OCI-LY1 (cell line): ENCODE measurements around the gene IDUA.
"Not testable (repeated sequence)": the region's sequence is repeated elsewhere in the genome, so short reads cannot be mapped to it uniquely, and the experiment has no call there.

ENCODE experiments used
- H2AFZ ChIP-seq: fragments of 200-600 bp; sonication (generic), shearing (Covaris generic); 2 replicates; pipeline ENCODE4 v1.6.0; 2014; ENCODE audit warnings: antibody characterized with exemption, mild to moderate bottlenecking, low read length
- H3F3A ChIP-seq: fragments of 200-600 bp; sonication (generic), shearing (Covaris generic); 2 replicates; pipeline ENCODE4 v1.6.0; 2014; ENCODE audit warnings: mild to moderate bottlenecking, antibody characterized with exemption, low read length, moderate library complexity; ENCODE audit not compliant: insufficient read depth
- H3K27ac ChIP-seq: fragments of 200-600 bp; sonication (generic); 2 replicates; pipeline ENCODE4 v1.5.1; 2014; ENCODE audit warnings: low read length, mixed run types, mild to moderate bottlenecking, low read depth; ENCODE audit not compliant: poor library complexity, severe bottlenecking
- H3K27me3 ChIP-seq: fragments of 200-600 bp; sonication (generic); 2 replicates; pipeline ENCODE4 v1.6.0; 2014; ENCODE audit warnings: antibody characterized with exemption, mild to moderate bottlenecking, low read length, moderate library complexity; ENCODE audit not compliant: insufficient read depth
- H3K36me3 ChIP-seq: fragments of 200-600 bp; sonication (generic); 2 replicates; pipeline ENCODE4 v1.6.1; 2014; ENCODE audit warnings: mild to moderate bottlenecking, antibody characterized with exemption, low read length, moderate library complexity, mixed read lengths; ENCODE audit not compliant: insufficient read depth
- H3K4me1 ChIP-seq: fragments of 200-600 bp; sonication (generic); 2 replicates; pipeline ENCODE4 v1.5.1; 2014; ENCODE audit warnings: mild to moderate bottlenecking, low read length, moderate library complexity; ENCODE audit not compliant: insufficient read depth, severe bottlenecking
- H3K4me2 ChIP-seq: fragments of 200-600 bp; sonication (generic), shearing (Covaris generic); 2 replicates; pipeline ENCODE4 v1.6.1; 2014; ENCODE audit warnings: low read length
- H3K4me3 ChIP-seq: fragments of 200-600 bp; sonication (generic); 2 replicates; pipeline ENCODE4 v1.5.1; 2014; ENCODE audit warnings: low read length, low read depth, mild to moderate bottlenecking, mixed read lengths; ENCODE audit not compliant: poor library complexity, severe bottlenecking
- H3K79me2 ChIP-seq: fragments of 200-600 bp; shearing (Covaris generic); 2 replicates; pipeline ENCODE4 v1.6.1; 2016; ENCODE audit warnings: mixed run types, low read length, mixed read lengths; ENCODE audit not compliant: insufficient read depth
- H3K9ac ChIP-seq: fragments of 200-600 bp; sonication (generic), shearing (Covaris generic); 2 replicates; pipeline ENCODE4 v1.6.1; 2014; ENCODE audit warnings: mild to moderate bottlenecking, low read length, mixed read lengths
- H3K9me2 ChIP-seq: fragments of 200-600 bp; sonication (generic), shearing (Covaris generic); 2 replicates; pipeline ENCODE4 v1.6.1; 2014; ENCODE audit warnings: low read depth, mild to moderate bottlenecking, low read length, mixed read lengths
- H3K9me3 ChIP-seq: fragments of 200-600 bp; shearing (Covaris generic); 2 replicates; pipeline ENCODE4 v1.6.1; 2014; ENCODE audit warnings: low read length, mixed read lengths
- H4K20me1 ChIP-seq: fragments of 200-600 bp; sonication (generic), shearing (Covaris generic); 2 replicates; pipeline ENCODE4 v1.6.0; 2016; ENCODE audit warnings: mild to moderate bottlenecking, low read length; ENCODE audit not compliant: insufficient read depth
- EZH2 ChIP-seq: fragments of 200-600 bp; sonication (generic), shearing (Covaris generic); IDR thresholded peaks from 2 replicates; pipeline ENCODE4 v1.8.0; 2017; ENCODE audit warnings: borderline replicate concordance, mixed run types, mild to moderate bottlenecking, antibody characterized with exemption, low read length, moderate library complexity, mixed read lengths
- TF ChIP-seq, protein P1 (sequence below): fragments of 200-600 bp; sonication (generic), shearing (Covaris generic); IDR thresholded peaks from 2 replicates; pipeline ENCODE4 v1.5.1; 2017; ENCODE audit warnings: mild to moderate bottlenecking, antibody characterized with exemption, low read length, moderate library complexity, mixed read lengths

The IDUA gene

DNA sequence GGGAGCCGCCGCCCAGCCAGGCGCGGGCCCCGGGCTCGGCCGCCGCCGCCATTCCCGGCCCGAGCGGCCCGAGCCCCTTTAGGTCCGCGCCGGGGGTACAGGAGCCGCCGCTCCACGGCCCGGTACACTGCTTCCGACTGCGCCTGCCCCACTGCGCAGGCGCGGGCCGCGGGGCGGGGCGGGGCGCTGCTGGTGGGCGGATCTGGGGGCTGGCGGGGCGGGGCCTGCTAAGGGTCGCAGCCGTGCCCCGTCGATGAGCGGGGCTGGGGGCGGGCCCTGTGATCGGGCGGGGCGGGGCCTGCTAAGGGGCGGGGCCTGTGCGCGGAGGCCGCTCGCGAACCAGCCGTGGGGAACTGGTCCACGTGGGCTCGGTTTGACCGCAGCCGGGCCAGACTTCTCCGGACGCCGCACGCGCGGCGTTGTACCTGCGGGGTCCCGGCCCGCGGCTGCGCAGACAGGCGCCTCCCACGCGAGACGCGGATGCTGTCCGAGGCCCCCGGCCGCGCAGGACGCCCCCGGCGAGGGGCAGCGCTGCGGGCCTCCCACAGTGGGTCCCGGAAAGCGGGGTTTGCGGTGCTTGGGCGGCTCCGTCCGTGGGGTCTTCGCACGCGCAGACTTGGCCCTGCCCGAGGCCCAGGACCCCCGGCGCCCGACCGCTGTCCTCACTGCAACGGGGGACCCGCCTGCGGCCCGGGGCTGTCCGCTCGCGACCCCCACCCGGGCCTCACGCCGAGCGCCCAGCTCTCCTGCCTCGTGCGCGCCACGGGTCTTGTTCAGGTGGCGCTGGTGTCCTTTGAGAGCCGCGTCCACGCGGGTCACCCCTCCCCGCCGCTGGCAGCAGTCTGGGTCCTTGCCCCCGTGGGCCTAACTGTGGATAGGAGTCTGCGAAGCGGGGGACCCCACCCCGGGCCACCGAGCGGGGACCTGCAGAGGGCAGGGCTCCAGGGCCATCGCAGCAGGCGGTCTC lies 13.1 kb upstream of the IDUA start, which contains the start of gene DGKQ:
Gene DGKQ, minus strand, starts transcription at position 139 of the 967 bp plus-strand sequence. Its CDS starts 87 bp downstream, at position 52.
- Histone ChIP-seq H3K9me2 (no peaks in the 10 kb centered on the region), H3F3A (no peaks in the 10 kb centered on the region), H3K9me3 (no peaks in the 10 kb centered on the region), H3K79me2 (no peaks in the 10 kb centered on the region), H3K36me3 (no peaks in the 10 kb centered on the region), H4K20me1 (no peaks in the 10 kb centered on the region), H3K27me3 (no peaks in the 10 kb centered on the region), H3K4me3 (peak within 1 kb of the TSS; percentile 73), H3K4me2 (peak within 1 kb of the TSS; percentile 91), H3K27ac (no peak within 1 kb of the TSS), H3K4me1 (peaks cover 10% of the 10 kb centered on the region), H2AFZ (no peak within 1 kb of the TSS), H3K9ac (peak within 1 kb of the TSS; percentile 59; the same call in 1 of the 2 replicates)
- no peak for TF ChIP-seq EZH2
- TF ChIP-seq, protein P1, sequence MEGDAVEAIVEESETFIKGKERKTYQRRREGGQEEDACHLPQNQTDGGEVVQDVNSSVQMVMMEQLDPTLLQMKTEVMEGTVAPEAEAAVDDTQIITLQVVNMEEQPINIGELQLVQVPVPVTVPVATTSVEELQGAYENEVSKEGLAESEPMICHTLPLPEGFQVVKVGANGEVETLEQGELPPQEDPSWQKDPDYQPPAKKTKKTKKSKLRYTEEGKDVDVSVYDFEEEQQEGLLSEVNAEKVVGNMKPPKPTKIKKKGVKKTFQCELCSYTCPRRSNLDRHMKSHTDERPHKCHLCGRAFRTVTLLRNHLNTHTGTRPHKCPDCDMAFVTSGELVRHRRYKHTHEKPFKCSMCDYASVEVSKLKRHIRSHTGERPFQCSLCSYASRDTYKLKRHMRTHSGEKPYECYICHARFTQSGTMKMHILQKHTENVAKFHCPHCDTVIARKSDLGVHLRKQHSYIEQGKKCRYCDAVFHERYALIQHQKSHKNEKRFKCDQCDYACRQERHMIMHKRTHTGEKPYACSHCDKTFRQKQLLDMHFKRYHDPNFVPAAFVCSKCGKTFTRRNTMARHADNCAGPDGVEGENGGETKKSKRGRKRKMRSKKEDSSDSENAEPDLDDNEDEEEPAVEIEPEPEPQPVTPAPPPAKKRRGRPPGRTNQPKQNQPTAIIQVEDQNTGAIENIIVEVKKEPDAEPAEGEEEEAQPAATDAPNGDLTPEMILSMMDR: no peak

DNA sequence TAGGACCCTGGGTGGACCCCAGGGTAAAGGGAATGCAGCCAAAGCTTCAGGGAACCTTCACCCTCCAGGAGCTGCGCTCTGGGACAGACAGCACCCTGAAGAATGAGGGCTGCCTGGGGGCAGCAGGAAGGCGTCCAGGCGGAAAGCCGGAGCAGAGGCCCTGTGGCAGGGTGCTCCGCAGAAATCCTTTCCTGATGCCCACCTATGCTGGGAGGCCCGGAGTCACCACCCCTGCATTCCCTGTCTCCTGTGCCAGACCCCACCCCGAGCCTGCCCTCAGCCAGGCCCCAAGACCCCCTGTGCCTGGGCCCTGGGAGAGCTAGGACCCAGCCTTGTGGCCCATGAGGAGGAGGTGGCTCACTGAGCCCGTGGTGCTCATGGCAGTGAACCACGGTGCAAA lies 12.2 kb upstream of the IDUA start:
- Histone ChIP-seq H3K9me2 (no peaks in the 10 kb centered on the region), H3F3A (no peaks in the 10 kb centered on the region), H3K4me2 (no peak overlapping the region), H3K27ac (no peak overlapping the region), H3K27me3 (no peaks in the 10 kb centered on the region), H4K20me1 (no peaks in the 10 kb centered on the region), H3K9ac (no peak overlapping the region), H2AFZ (no peak overlapping the region), H3K9me3 (no peaks in the 10 kb centered on the region), H3K4me3 (no peak overlapping the region), H3K4me1 (peaks cover 10% of the 10 kb centered on the region), H3K36me3 (no peaks in the 10 kb centered on the region), H3K79me2 (no peaks in the 10 kb centered on the region)
- no peak for TF ChIP-seq EZH2
- TF ChIP-seq, protein P1: no peak

DNA sequence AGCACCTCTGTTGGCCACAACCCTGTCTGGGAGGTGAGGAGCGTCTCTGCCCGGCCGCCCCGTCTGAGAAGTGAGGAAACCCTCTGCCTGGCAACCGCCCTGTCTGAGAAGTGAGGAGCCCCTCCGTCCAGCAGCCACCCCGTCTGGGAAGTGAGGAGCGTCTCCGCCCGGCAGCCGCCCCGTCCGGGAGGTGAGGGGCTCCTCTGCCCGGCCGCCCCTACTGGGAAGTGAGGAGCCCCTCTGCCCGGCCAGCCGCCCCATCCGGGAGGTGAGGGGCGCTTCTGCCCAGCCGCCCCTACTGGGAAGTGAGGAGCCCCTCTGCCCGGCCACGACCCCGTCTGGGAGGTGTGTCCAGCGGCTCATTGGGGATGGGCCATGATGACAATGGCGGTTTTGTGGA lies 10.8 kb upstream of the IDUA start:
- not testable (repeated sequence) for H3K4me2 ChIP-seq

More for the DNA sequence above, 10.8 kb upstream of the IDUA start:
- not testable (repeated sequence) for H3K9ac ChIP-seq, H3F3A ChIP-seq, H3K79me2 ChIP-seq, H3K9me3 ChIP-seq, H4K20me1 ChIP-seq, H3K4me3 ChIP-seq, H3K27me3 ChIP-seq, H2AFZ ChIP-seq, H3K36me3 ChIP-seq, H3K27ac ChIP-seq, H3K9me2 ChIP-seq
- peaks cover 10% of the 10 kb centered on the region for H3K4me1 ChIP-seq
